SK-N-MC (cell line): ENCODE measurements around the gene VPS41.

Experiments used
- EZH2 ChIP-seq: fragments of 200-600 bp; sonication (generic); IDR thresholded peaks from one replicate; pipeline ENCODE4 v1.6.1; 2017; ENCODE audit warnings: antibody characterized with exemption
- FOXP2 ChIP-seq: optimal IDR thresholded peaks from 2 replicates; pipeline ENCODE3; 2011; ENCODE audit warnings: mild to moderate bottlenecking, moderate library complexity; ENCODE audit not compliant: insufficient read depth; ENCODE audit errors: extremely low read length, control extremely low read depth
- POLR2AphosphoS5 ChIP-seq: IDR thresholded peaks from 2 replicates; pipeline ENCODE4 v1.6.1; 2012; ENCODE audit warnings: mild to moderate bottlenecking, low read depth, low read length, borderline replicate concordance

GRCh38 chr7:38819463-38819862 lies 89.5 kb downstream of the VPS41 start:
- TF ChIP-seq EZH2 (no peak), POLR2AphosphoS5 (no peak), FOXP2 (no peak)
